ENCODE measurements around the gene JAK1.

DNA sequence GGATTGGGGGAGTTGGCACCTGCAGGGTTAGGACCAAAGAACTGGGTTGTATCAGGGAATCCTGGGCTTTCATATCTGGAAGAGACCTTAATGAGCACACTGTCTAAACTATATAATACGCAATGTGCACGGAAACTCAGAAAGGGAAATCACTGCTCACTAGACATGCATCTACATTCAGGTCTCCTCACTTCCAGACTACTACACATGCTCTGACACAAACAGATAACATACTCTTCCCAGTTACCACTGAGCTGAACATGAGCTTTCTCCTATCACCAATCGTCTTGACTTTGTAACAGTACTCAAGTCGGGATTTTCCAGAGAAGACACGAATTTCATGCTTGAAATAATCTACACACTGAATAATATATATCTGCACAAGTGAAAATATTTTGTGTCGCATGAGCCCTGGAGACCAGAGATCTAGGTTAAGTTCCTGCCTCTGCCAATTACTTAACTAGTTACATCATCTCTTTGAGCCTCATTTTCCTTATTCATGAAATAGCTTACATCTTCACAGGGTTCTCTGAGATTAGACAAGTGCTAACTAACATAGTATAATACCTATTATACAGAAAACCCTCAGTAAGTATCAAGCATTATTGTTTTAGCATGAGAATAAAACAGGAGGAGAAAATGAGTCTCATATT lies 101.1 kb downstream of the JAK1 start:
- TF ChIP-seq, protein P1, sequence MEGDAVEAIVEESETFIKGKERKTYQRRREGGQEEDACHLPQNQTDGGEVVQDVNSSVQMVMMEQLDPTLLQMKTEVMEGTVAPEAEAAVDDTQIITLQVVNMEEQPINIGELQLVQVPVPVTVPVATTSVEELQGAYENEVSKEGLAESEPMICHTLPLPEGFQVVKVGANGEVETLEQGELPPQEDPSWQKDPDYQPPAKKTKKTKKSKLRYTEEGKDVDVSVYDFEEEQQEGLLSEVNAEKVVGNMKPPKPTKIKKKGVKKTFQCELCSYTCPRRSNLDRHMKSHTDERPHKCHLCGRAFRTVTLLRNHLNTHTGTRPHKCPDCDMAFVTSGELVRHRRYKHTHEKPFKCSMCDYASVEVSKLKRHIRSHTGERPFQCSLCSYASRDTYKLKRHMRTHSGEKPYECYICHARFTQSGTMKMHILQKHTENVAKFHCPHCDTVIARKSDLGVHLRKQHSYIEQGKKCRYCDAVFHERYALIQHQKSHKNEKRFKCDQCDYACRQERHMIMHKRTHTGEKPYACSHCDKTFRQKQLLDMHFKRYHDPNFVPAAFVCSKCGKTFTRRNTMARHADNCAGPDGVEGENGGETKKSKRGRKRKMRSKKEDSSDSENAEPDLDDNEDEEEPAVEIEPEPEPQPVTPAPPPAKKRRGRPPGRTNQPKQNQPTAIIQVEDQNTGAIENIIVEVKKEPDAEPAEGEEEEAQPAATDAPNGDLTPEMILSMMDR (IDR thresholded peaks at IDR 0.05): no peak
- no peak for TF ChIP-seq POLR2A (IDR thresholded peaks at IDR 0.05)
